ENCODE measurements around the gene TMOD1. TPM values are rescaled to one million over a fixed set of nuclear protein-coding genes. Genes with fewer than 3 reads are reported as not detected.

Gene TMOD1
- polyA plus RNA-seq, 1 of the 3 experiments (the other 2 are of a cell fraction), result 0.54 TPM

GRCh38 chr9:97561501-97561900 is 60.0 kb downstream of the TMOD1 start (continued):
- no peak for TF ChIP-seq NRF1 (IDR thresholded peaks at IDR 0.05; ENCODE audit: low read depth, low read length)

- Histone ChIP-seq H3K79me2 (ENCODE audit: insufficient read depth) (no peaks in the 10 kb centered on the region), H3K9me2 (no peaks in the 10 kb centered on the region), H4K20me1 (ENCODE audit: insufficient read depth) (no peaks in the 10 kb centered on the region), H3F3A (replicated peaks; ENCODE audit: insufficient read depth) (no peaks in the 10 kb centered on the region), H3K4me1 (ENCODE audit: control insufficient read depth in 1 of 2, insufficient read depth in 2 of 2, low read depth in 1 of 2, low read length in 1 of 2) (peaks cover 0 to 80% of the 10 kb centered on the region in 2 experiments; a peak in 2 of 4 replicates), H3K27me3 (ENCODE audit: insufficient read depth) (no peaks in the 10 kb centered on the region), H3K27ac (ENCODE audit: low read depth in 2 of 2, low read length in 1 of 2) (peak overlapping the region in 1 of 2 experiments; percentile 98; a peak in 2 of 4 replicates), H3K36me3 (replicated peaks in 1 of 2; ENCODE audit: control insufficient read depth in 1 of 2, insufficient read depth in 2 of 2, low read length in 1 of 2) (no peaks in the 10 kb centered on the region), H2AFZ (ENCODE audit: low read depth) (no peak overlapping the region), H3K4me3 (ENCODE audit: low read depth in 2 of 2, low read length in 1 of 2) (no peak overlapping the region), H3K9ac (no peak overlapping the region), H3K4me2 (no peak overlapping the region), H3K9me3 (no peaks in the 10 kb centered on the region)
- ChIA-PET CTCF (interaction anchor here (0.7 to 9.2 kb wide), 5 partner anchors 36 to 94 kb away, joined by 3 to 65 read pairs (median 17); partner anchors contain the start of gene TMOD1), POLR2A (interaction anchor here (1.0 to 1.7 kb wide), 2 partner anchors 60 to 83 kb away, joined by 4 to 10 read pairs; partner anchors contain the start of gene TMOD1)
- WGBS (ENCODE audit: low lambda C conversion rate), result 93% methylated on average over 3 of the region's 5 CpGs
- DNase-seq, result no peak
- TF ChIP-seq JUND (IDR thresholded peaks at IDR 0.05) (no peak), USF2 (IDR thresholded peaks at IDR 0.05; ENCODE audit: borderline replicate concordance, low read depth, low read length) (no peak)
These were observed 61.1 kb downstream of the TMOD1 start for GRCh38 chr9:97562542-97562941.

- Histone ChIP-seq H2AFZ (ENCODE audit: low read depth) (no peak overlapping the region), H3F3A (replicated peaks; ENCODE audit: insufficient read depth) (no peaks in the 10 kb centered on the region), H3K36me3 (replicated peaks in 1 of 2; ENCODE audit: control insufficient read depth in 1 of 2, insufficient read depth in 2 of 2, low read length in 1 of 2) (no peaks in the 10 kb centered on the region), H3K27ac (ENCODE audit: low read depth in 2 of 2, low read length in 1 of 2) (peak overlapping the region in 1 of 2 experiments; percentile 98; a peak in 2 of 4 replicates), H3K9me3 (no peaks in the 10 kb centered on the region), H3K9me2 (no peaks in the 10 kb centered on the region), H3K4me3 (ENCODE audit: low read depth in 2 of 2, low read length in 1 of 2) (no peak overlapping the region; a peak in 1 of 4 replicates), H3K9ac (no peak overlapping the region), H3K79me2 (ENCODE audit: insufficient read depth) (no peaks in the 10 kb centered on the region), H3K4me2 (peak overlapping the region; percentile 49), H3K27me3 (ENCODE audit: insufficient read depth) (no peaks in the 10 kb centered on the region), H4K20me1 (ENCODE audit: insufficient read depth) (no peaks in the 10 kb centered on the region), H3K4me1 (ENCODE audit: control insufficient read depth in 1 of 2, insufficient read depth in 2 of 2, low read depth in 1 of 2, low read length in 1 of 2) (peaks cover 0 to 82% of the 10 kb centered on the region in 2 experiments; a peak in 2 of 4 replicates)
- CTCF ChIA-PET, result interaction anchor here (0.8 to 9.2 kb wide), 11 partner anchors 10 to 95 kb away, joined by 3 to 101 read pairs (median 7); partner anchors contain the start of gene TMOD1
- peak; percentile 45; the same call in 1 of the 2 replicates for TF ChIP-seq RCOR1 (IDR thresholded peaks at IDR 0.05; ENCODE audit: low read length)
- peak in 1 of 2 experiments; percentile 55; a peak in 2 of 4 replicates for TF ChIP-seq EP300 (IDR thresholded peaks at IDR 0.05; ENCODE audit: borderline replicate concordance in 1 of 2, low read depth in 1 of 2, low read length in 1 of 2)
- TF ChIP-seq TCF12 (IDR thresholded peaks at IDR 0.05), result peak; percentile 21; the same call in 1 of the 2 replicates
- TF ChIP-seq MXI1 (IDR thresholded peaks at IDR 0.05; ENCODE audit: low read depth, low read length), result peak; percentile 41; the same call in 1 of the 2 replicates
- TF ChIP-seq FOXJ3 (CRISPR knock-in tag; IDR thresholded peaks at IDR 0.05), result no peak
- TF ChIP-seq NRF1 (IDR thresholded peaks at IDR 0.05; ENCODE audit: low read depth, low read length), result no peak
- no peak for TF ChIP-seq ZBTB33 (IDR thresholded peaks at IDR 0.05; ENCODE audit: borderline replicate concordance, low read depth)
- TF ChIP-seq USF1 (IDR thresholded peaks at IDR 0.05; ENCODE audit: borderline replicate concordance, low read depth), result no peak
- TF ChIP-seq FOSL2 (IDR thresholded peaks at IDR 0.05; ENCODE audit: borderline replicate concordance, low read depth), result no peak
- peak; percentile 13; the same call in 1 of the 2 replicates for TF ChIP-seq GATA2 (CRISPR knock-in tag; IDR thresholded peaks at IDR 0.05)
- TF ChIP-seq JUND (IDR thresholded peaks at IDR 0.05), result no peak
- no peak for TF ChIP-seq USF2 (IDR thresholded peaks at IDR 0.05; ENCODE audit: borderline replicate concordance, low read depth, low read length)
- no peak for TF ChIP-seq RFX5 (IDR thresholded peaks at IDR 0.05; ENCODE audit: low read length)
- TF ChIP-seq TAF1 (IDR thresholded peaks at IDR 0.05; ENCODE audit: borderline replicate concordance, low read depth, low read length), result no peak
- POLR2A ChIA-PET, result interaction anchor here (0.6 to 2.2 kb wide), 3 partner anchors 28 to 61 kb away, joined by 3 to 27 read pairs (median 3); partner anchors contain the start of gene TMOD1
- DNase-seq, result no peak
- 46% methylated on average over 13 of the region's 13 CpGs for WGBS (ENCODE audit: low lambda C conversion rate)
These were observed 62.1 kb downstream of the TMOD1 start for GRCh38 chr9:97563458-97564135.
